Measurements from ENCODE around the gene CDH22. TPM values are rescaled to one million over a fixed set of nuclear protein-coding genes. Genes with fewer than 3 reads are reported as not detected.

CDH22 gene
- total RNA-seq, 1 donor from 2014 or later, result 0.18 TPM

- no peaks in the 10 kb centered on the region for H3K4me1 Mint-ChIP-seq
- no peak for TF ChIP-seq CTCF (IDR thresholded peaks at IDR 0.05; ENCODE audit: unreplicated experiment)
- no peaks in the 10 kb centered on the region for H3K9me3 Mint-ChIP-seq
- DNase-seq (ENCODE audit: low spot score in 2 of 2, unreplicated experiment in 2 of 2), result no peak
- no peak overlapping the region for H3K4me3 Mint-ChIP-seq
- no peak overlapping the region for H3K27ac Mint-ChIP-seq
- H3K27me3 Mint-ChIP-seq (ENCODE audit: low read depth), result peaks cover 23% of the 10 kb centered on the region
- no peaks in the 10 kb centered on the region for H3K36me3 Mint-ChIP-seq
Measured at GRCh38 chr20:46289432-46289831, 18.9 kb downstream of the CDH22 start.

GRCh38 chr20:46286977-46287376, 21.3 kb downstream of the CDH22 start:
- no peaks in the 10 kb centered on the region for H3K4me1 Mint-ChIP-seq
- H3K27ac Mint-ChIP-seq, result no peak overlapping the region

GRCh38 chr20:46286382-46286781, 21.9 kb downstream of the CDH22 start:
- H3K4me3 Mint-ChIP-seq, result no peak overlapping the region
- TF ChIP-seq CTCF (IDR thresholded peaks at IDR 0.05; ENCODE audit: unreplicated experiment), result no peak
- H3K9me3 Mint-ChIP-seq, result no peaks in the 10 kb centered on the region
- no peaks in the 10 kb centered on the region for H3K36me3 Mint-ChIP-seq
- H3K4me1 Mint-ChIP-seq, result no peaks in the 10 kb centered on the region
- H3K27ac Mint-ChIP-seq, result no peak overlapping the region
- peaks cover 11% of the 10 kb centered on the region for H3K27me3 Mint-ChIP-seq (ENCODE audit: low read depth)
- DNase-seq (ENCODE audit: low spot score in 2 of 2, unreplicated experiment in 2 of 2), result no peak

More at GRCh38 chr20:46286977-46287376, 21.3 kb downstream of the CDH22 start:
- DNase-seq (ENCODE audit: low spot score in 2 of 2, unreplicated experiment in 2 of 2), result no peak
- Mint-ChIP-seq H3K9me3 (no peaks in the 10 kb centered on the region), H3K27me3 (ENCODE audit: low read depth) (peaks cover 11% of the 10 kb centered on the region), H3K4me3 (no peak overlapping the region), H3K36me3 (no peaks in the 10 kb centered on the region)
- TF ChIP-seq CTCF (IDR thresholded peaks at IDR 0.05; ENCODE audit: unreplicated experiment), result no peak

GRCh38 chr20:46285740-46286139, 22.6 kb downstream of the CDH22 start:
- peaks cover 17% of the 10 kb centered on the region for H3K27me3 Mint-ChIP-seq (ENCODE audit: low read depth)
- H3K4me3 Mint-ChIP-seq, result no peak overlapping the region
- H3K36me3 Mint-ChIP-seq, result no peaks in the 10 kb centered on the region
- no peaks in the 10 kb centered on the region for H3K9me3 Mint-ChIP-seq
- no peak for TF ChIP-seq CTCF (IDR thresholded peaks at IDR 0.05; ENCODE audit: unreplicated experiment)
- H3K27ac Mint-ChIP-seq, result no peak overlapping the region
- H3K4me1 Mint-ChIP-seq, result no peaks in the 10 kb centered on the region
- DNase-seq (ENCODE audit: low spot score in 2 of 2, unreplicated experiment in 2 of 2), result no peak

- no peak for DNase-seq (ENCODE audit: low spot score in 2 of 2, unreplicated experiment in 2 of 2)
- H3K4me3 Mint-ChIP-seq, result no peak overlapping the region
- no peaks in the 10 kb centered on the region for H3K9me3 Mint-ChIP-seq
- no peak for TF ChIP-seq CTCF (IDR thresholded peaks at IDR 0.05; ENCODE audit: unreplicated experiment)
- peaks cover 22% of the 10 kb centered on the region for H3K27me3 Mint-ChIP-seq (ENCODE audit: low read depth)
- no peaks in the 10 kb centered on the region for H3K36me3 Mint-ChIP-seq
- no peaks in the 10 kb centered on the region for H3K4me1 Mint-ChIP-seq
- no peak overlapping the region for H3K27ac Mint-ChIP-seq
Measured at GRCh38 chr20:46285072-46285471, 23.2 kb downstream of the CDH22 start.

- no peak overlapping the region for H3K27ac Mint-ChIP-seq
- H3K4me3 Mint-ChIP-seq, result no peak overlapping the region
- no peak for TF ChIP-seq CTCF (IDR thresholded peaks at IDR 0.05; ENCODE audit: unreplicated experiment)
- no peaks in the 10 kb centered on the region for H3K4me1 Mint-ChIP-seq
- H3K27me3 Mint-ChIP-seq (ENCODE audit: low read depth), result peaks cover 26% of the 10 kb centered on the region
- no peak for DNase-seq (ENCODE audit: low spot score in 2 of 2, unreplicated experiment in 2 of 2)
- H3K36me3 Mint-ChIP-seq, result no peaks in the 10 kb centered on the region
- no peaks in the 10 kb centered on the region for H3K9me3 Mint-ChIP-seq
Measured at GRCh38 chr20:46284040-46284427, 24.3 kb downstream of the CDH22 start.

All from mesothelial cell of epicardium (in vitro differentiated cells).